ENCODE data around the gene USP36.
A peak's percentile ranks its signal among the peaks of the same experiment; 100 is the strongest.

The USP36 gene

DNA sequence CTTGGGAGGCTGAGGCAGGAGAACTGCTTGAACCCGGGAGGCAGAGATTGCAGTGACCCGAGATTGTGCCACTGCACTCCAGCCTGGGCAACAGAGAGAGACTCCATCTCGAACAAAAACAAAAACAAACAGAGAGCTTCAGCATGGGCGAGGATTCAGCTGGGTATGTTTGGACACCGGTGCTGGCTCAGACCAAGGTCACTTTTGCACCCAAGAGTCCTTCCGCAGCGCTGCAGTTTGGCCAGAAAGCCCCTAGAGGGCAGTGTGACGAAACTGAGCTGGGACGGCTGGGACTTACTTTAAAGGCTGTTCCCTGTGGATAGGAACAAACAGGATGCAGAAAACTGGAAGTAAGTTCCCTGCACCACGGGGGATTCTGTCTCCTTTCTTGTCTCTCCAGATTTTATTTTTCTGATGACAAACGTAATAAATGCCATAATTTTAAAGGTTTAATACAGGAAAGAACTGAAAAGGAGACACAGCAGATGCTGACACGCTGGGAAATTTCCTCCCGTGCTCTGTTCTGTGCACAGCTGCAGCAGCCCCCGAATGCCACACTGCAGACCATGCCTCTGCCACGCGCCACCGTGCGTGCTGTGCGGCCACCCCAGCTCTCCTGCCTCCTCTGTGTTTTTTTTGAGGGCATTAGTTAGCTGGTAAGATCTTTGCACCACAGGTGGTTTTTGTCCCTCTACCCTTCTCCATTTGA is 25.2 kb upstream of the USP36 start:
- Histone ChIP-seq H3K4me3 (ENCODE audit: low read length) (no peak overlapping the region), H3K36me3 (ENCODE audit: control insufficient read depth, insufficient read depth, low read length) (no peaks in the 10 kb centered on the region), H3K9me3 (ENCODE audit: control insufficient read depth, low read length) (no peaks in the 10 kb centered on the region), H3K9ac (ENCODE audit: low read length) (no peak overlapping the region), H3K4me1 (ENCODE audit: control insufficient read depth, insufficient read depth, low read length) (peaks cover 18% of the 10 kb centered on the region), H3K27me3 (ENCODE audit: control insufficient read depth, insufficient read depth, low read length) (no peaks in the 10 kb centered on the region)

DNA sequence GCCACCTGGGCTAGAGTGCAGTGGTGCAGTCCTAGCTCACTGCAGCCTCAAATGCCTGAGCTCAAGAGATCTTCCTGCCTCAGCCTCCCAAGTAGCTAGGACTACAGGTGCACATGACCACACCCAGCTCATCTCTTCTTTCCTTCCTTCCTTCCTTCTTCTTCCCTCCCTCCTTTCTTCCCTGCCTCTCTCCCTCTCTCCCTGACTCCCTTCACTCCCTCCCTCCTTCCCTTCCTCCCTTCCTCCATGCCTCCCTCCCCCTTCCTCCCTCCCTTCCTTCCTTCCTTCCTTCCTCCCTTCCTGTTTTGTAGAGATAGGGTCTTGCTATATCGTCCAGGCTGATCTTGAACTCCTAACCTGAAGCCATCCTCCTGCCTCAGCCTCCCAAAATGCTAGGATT is 23.5 kb upstream of the USP36 start:
- Histone ChIP-seq H3K4me3 (ENCODE audit: low read length) (no peak overlapping the region), H3K4me1 (ENCODE audit: control insufficient read depth, insufficient read depth, low read length) (peaks cover 18% of the 10 kb centered on the region), H3K27me3 (ENCODE audit: control insufficient read depth, insufficient read depth, low read length) (no peaks in the 10 kb centered on the region), H3K9ac (ENCODE audit: low read length) (no peak overlapping the region), H3K36me3 (ENCODE audit: control insufficient read depth, insufficient read depth, low read length) (no peaks in the 10 kb centered on the region), H3K9me3 (ENCODE audit: control insufficient read depth, low read length) (no peaks in the 10 kb centered on the region)

- peak overlapping the region; percentile 19 for H3K9ac ChIP-seq (ENCODE audit: low read length)
- peaks cover 18% of the 10 kb centered on the region for H3K4me1 ChIP-seq (ENCODE audit: control insufficient read depth, insufficient read depth, low read length)
- H3K4me3 ChIP-seq (ENCODE audit: low read length): no peak overlapping the region
- no peaks in the 10 kb centered on the region for H3K9me3 ChIP-seq (ENCODE audit: control insufficient read depth, low read length)
- no peaks in the 10 kb centered on the region for H3K36me3 ChIP-seq (ENCODE audit: control insufficient read depth, insufficient read depth, low read length)
- H3K27me3 ChIP-seq (ENCODE audit: control insufficient read depth, insufficient read depth, low read length): no peaks in the 10 kb centered on the region
Observed at GRCh38 chr17:78862073-78863023, 21.7 kb upstream of the USP36 start.

DNA sequence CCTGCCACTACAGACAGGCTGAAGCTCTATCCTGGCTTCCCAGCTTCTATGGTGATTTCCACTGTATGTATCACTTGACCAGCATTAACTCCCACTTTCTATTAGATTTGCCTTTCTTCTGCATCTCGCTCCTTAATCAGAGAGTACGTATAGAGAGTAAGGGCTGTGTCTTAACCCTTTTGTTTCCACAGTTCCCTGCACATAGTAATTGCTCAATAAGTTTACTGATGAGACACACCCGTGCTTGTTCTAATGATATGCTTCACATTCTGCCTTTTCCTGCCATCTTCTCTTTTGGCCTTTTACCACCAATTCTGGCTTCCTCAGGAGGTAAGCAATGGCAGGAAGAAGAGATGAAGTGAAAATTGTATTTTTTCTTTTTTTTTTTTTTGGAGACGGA is 20.6 kb upstream of the USP36 start:
- no peaks in the 10 kb centered on the region for H3K27me3 ChIP-seq (ENCODE audit: control insufficient read depth, insufficient read depth, low read length)
- no peak overlapping the region for H3K9ac ChIP-seq (ENCODE audit: low read length)

GRCh38 chr17:78859051-78859450 is 18.4 kb upstream of the USP36 start:
- H3K4me3 ChIP-seq (ENCODE audit: low read length): no peak overlapping the region
- H3K9me3 ChIP-seq (ENCODE audit: control insufficient read depth, low read length): no peaks in the 10 kb centered on the region
- H3K27me3 ChIP-seq (ENCODE audit: control insufficient read depth, insufficient read depth, low read length): no peaks in the 10 kb centered on the region
- no peak overlapping the region for H3K9ac ChIP-seq (ENCODE audit: low read length)
- no peaks in the 10 kb centered on the region for H3K36me3 ChIP-seq (ENCODE audit: control insufficient read depth, insufficient read depth, low read length)
- peaks cover 22% of the 10 kb centered on the region for H3K4me1 ChIP-seq (ENCODE audit: control insufficient read depth, insufficient read depth, low read length)

More for the DNA sequence above, 20.6 kb upstream of the USP36 start:
- H3K9me3 ChIP-seq (ENCODE audit: control insufficient read depth, low read length): no peaks in the 10 kb centered on the region
- peaks cover 18% of the 10 kb centered on the region for H3K4me1 ChIP-seq (ENCODE audit: control insufficient read depth, insufficient read depth, low read length)
- H3K4me3 ChIP-seq (ENCODE audit: low read length): no peak overlapping the region
- H3K36me3 ChIP-seq (ENCODE audit: control insufficient read depth, insufficient read depth, low read length): no peaks in the 10 kb centered on the region

DNA sequence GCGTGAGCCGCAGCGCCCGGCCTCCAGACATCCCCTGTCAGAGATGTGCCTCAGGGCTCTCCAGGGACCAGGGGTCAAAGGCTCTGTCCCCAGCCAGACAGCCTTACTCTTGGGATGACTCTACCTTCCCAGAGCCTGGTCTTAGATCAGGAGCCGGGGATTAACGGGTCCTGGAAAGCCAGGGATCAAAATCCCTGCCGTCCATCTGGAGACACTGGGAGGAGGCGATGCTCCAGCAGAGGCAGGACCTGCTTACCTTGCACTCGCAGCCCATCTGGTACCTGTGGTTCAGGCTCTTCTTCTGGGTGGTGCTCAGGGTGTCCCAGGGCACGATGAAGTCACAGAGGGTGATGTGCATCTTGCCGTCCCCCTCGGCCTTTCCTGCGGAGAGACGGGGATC is 16.7 kb upstream of the USP36 start:
- H3K9ac ChIP-seq (ENCODE audit: low read length): no peak overlapping the region
- H3K27me3 ChIP-seq (ENCODE audit: control insufficient read depth, insufficient read depth, low read length): no peaks in the 10 kb centered on the region
- no peaks in the 10 kb centered on the region for H3K36me3 ChIP-seq (ENCODE audit: control insufficient read depth, insufficient read depth, low read length)
- H3K4me1 ChIP-seq (ENCODE audit: control insufficient read depth, insufficient read depth, low read length): peaks cover 25% of the 10 kb centered on the region
- no peak overlapping the region for H3K4me3 ChIP-seq (ENCODE audit: low read length)
- H3K9me3 ChIP-seq (ENCODE audit: control insufficient read depth, low read length): no peaks in the 10 kb centered on the region

DNA sequence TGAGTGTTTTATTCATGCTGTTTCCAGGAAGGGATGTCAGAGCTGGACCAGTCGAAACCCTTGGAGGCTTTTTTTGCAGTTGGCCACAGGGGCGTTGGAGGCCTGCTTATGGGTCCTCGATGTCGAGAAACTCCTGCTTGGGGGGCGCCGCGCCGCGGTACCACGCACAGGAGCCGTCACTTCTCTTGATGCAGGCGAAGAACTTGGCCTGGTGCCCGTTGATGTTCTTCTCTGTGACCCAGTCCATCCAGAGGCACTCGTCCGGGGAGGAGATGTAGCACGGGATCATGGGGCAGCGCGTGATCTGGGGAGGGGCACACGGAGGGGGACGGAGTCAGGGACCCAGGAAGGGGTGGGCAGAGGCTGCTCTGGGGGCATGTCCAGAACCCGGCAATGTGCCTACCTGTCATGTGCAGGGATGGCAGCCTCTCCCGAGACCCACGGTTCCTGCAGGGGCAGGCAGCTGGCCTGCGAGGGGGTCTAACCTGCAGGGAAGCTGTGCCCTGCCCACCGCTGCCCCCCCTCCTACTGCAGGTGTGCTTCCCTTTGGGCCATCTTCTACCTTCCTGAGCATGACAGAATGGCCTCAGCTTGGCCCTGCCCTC is 15.0 kb upstream of the USP36 start:
- Histone ChIP-seq H3K27me3 (ENCODE audit: control insufficient read depth, insufficient read depth, low read length) (no peaks in the 10 kb centered on the region), H3K4me3 (ENCODE audit: low read length) (no peak overlapping the region), H3K36me3 (ENCODE audit: control insufficient read depth, insufficient read depth, low read length) (no peaks in the 10 kb centered on the region), H3K4me1 (ENCODE audit: control insufficient read depth, insufficient read depth, low read length) (peaks cover 12% of the 10 kb centered on the region), H3K9me3 (ENCODE audit: control insufficient read depth, low read length) (no peaks in the 10 kb centered on the region), H3K9ac (ENCODE audit: low read length) (no peak overlapping the region)

DNA sequence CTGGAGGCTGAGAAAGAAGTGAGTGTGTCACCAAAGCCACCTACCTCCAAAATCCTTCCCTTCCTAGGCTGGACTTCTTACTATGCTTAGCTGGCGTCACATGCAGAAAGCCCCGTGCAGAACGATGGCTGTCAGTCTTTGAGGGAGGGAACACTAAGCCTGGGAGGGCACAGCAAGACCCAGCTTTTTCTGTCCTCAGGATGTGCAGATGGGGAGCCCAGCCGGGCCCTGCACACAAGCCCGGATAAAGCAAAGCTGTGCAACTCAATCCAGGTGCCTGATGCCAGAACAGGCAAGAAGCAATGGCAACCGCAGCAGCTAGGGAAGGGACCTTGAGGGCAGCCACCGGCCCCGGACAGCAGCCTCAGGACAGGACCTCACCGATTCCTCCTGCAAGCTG is 13.9 kb upstream of the USP36 start:
- no peak overlapping the region for H3K9ac ChIP-seq (ENCODE audit: low read length)
- H3K4me1 ChIP-seq (ENCODE audit: control insufficient read depth, insufficient read depth, low read length): peaks cover 12% of the 10 kb centered on the region
- H3K27me3 ChIP-seq (ENCODE audit: control insufficient read depth, insufficient read depth, low read length): no peaks in the 10 kb centered on the region
- no peak overlapping the region for H3K4me3 ChIP-seq (ENCODE audit: low read length)
- H3K9me3 ChIP-seq (ENCODE audit: control insufficient read depth, low read length): no peaks in the 10 kb centered on the region
- no peaks in the 10 kb centered on the region for H3K36me3 ChIP-seq (ENCODE audit: control insufficient read depth, insufficient read depth, low read length)

- H3K4me1 ChIP-seq (ENCODE audit: control insufficient read depth, insufficient read depth, low read length): peaks cover 12% of the 10 kb centered on the region
- no peaks in the 10 kb centered on the region for H3K9me3 ChIP-seq (ENCODE audit: control insufficient read depth, low read length)
- no peaks in the 10 kb centered on the region for H3K36me3 ChIP-seq (ENCODE audit: control insufficient read depth, insufficient read depth, low read length)
- no peak overlapping the region for H3K4me3 ChIP-seq (ENCODE audit: low read length)
- no peak overlapping the region for H3K9ac ChIP-seq (ENCODE audit: low read length)
- no peaks in the 10 kb centered on the region for H3K27me3 ChIP-seq (ENCODE audit: control insufficient read depth, insufficient read depth, low read length)
Observed at GRCh38 chr17:78853926-78854394, 13.3 kb upstream of the USP36 start.

DNA sequence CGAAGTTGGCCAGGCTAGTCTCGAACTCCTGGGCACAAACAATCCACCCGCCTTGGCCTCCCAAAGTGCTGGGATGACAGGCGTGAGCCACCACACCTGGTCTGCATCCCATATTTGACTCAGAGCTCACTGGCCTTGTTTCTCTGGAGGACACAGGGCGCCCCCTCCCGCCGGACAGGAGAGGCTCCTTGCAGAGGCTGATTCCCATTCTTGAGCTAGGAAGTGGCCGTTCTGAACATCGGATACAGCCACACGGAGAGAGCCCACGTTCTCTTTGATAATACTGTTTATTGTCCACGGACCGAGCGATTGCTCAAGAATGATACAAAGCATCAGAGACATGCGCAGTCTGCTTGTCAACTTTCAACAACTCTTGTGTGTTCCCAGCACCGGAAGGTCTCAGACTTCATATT is 12.1 kb upstream of the USP36 start:
- Histone ChIP-seq H3K27me3 (ENCODE audit: control insufficient read depth, insufficient read depth, low read length) (no peaks in the 10 kb centered on the region), H3K36me3 (ENCODE audit: control insufficient read depth, insufficient read depth, low read length) (no peaks in the 10 kb centered on the region), H3K4me1 (ENCODE audit: control insufficient read depth, insufficient read depth, low read length) (peaks cover 12% of the 10 kb centered on the region), H3K4me3 (ENCODE audit: low read length) (no peak overlapping the region), H3K9me3 (ENCODE audit: control insufficient read depth, low read length) (no peaks in the 10 kb centered on the region), H3K9ac (ENCODE audit: low read length) (no peak overlapping the region)

GRCh38 chr17:78849026-78849425 is 8.4 kb upstream of the USP36 start:
- no peaks in the 10 kb centered on the region for H3K36me3 ChIP-seq (ENCODE audit: control insufficient read depth, insufficient read depth, low read length)
- H3K9ac ChIP-seq (ENCODE audit: low read length): no peak overlapping the region

GRCh38 chr17:78847052-78847451 is 6.4 kb upstream of the USP36 start:
- no peaks in the 10 kb centered on the region for H3K9me3 ChIP-seq (ENCODE audit: control insufficient read depth, low read length)
- peaks cover 6% of the 10 kb centered on the region for H3K4me1 ChIP-seq (ENCODE audit: control insufficient read depth, insufficient read depth, low read length)
- H3K4me3 ChIP-seq (ENCODE audit: low read length): no peak overlapping the region
- no peaks in the 10 kb centered on the region for H3K27me3 ChIP-seq (ENCODE audit: control insufficient read depth, insufficient read depth, low read length)
- no peaks in the 10 kb centered on the region for H3K36me3 ChIP-seq (ENCODE audit: control insufficient read depth, insufficient read depth, low read length)
- H3K9ac ChIP-seq (ENCODE audit: low read length): no peak overlapping the region

More at GRCh38 chr17:78849026-78849425, 8.4 kb upstream of the USP36 start:
- Histone ChIP-seq H3K9me3 (ENCODE audit: control insufficient read depth, low read length) (no peaks in the 10 kb centered on the region), H3K27me3 (ENCODE audit: control insufficient read depth, insufficient read depth, low read length) (no peaks in the 10 kb centered on the region), H3K4me1 (ENCODE audit: control insufficient read depth, insufficient read depth, low read length) (peaks cover 8% of the 10 kb centered on the region), H3K4me3 (ENCODE audit: low read length) (no peak overlapping the region)
